HG02970 (cell line): Measurements from ENCODE around the gene MGP.

Source experiments
- ATAC-seq: cut with Tn5 transposase; IDR thresholded peaks from one replicate; pipeline ENCODE4 v1.9.1; 2021; ENCODE audit warnings: mild to moderate bottlenecking, moderate library complexity, moderate number of reproducible peaks; ENCODE audit not compliant: unreplicated experiment, low FRiP score

The MGP gene

GRCh38 chr12:14885718-14886221, at the start of gene MGP:
TSS of gene MGP (minus strand) at chr12:14885854. CDS start at chr12:14885791, 63 bp downstream.
- no peak for ATAC-seq

- no peak for ATAC-seq
These were observed 49.4 kb upstream of the MGP start for GRCh38 chr12:14935031-14935430.

- no peak for ATAC-seq
These were observed 48.9 kb upstream of the MGP start for GRCh38 chr12:14934511-14934910.

GRCh38 chr12:14931791-14932560, 46.3 kb upstream of the MGP start:
- no peak for ATAC-seq

GRCh38 chr12:14931359-14931758, 45.7 kb upstream of the MGP start:
- no peak for ATAC-seq

- ATAC-seq, result no peak
These were observed 44.6 kb upstream of the MGP start for GRCh38 chr12:14930299-14930698.

- ATAC-seq, result no peak
These were observed 43.3 kb upstream of the MGP start for GRCh38 chr12:14928931-14929330.

GRCh38 chr12:14927267-14927666, 41.6 kb upstream of the MGP start:
- ATAC-seq, result no peak

GRCh38 chr12:14924541-14924940, 38.9 kb upstream of the MGP start:
- ATAC-seq, result no peak

GRCh38 chr12:14923944-14924343, 38.3 kb upstream of the MGP start:
- ATAC-seq, result no peak

GRCh38 chr12:14921218-14921617, 35.6 kb upstream of the MGP start:
- no peak for ATAC-seq

- ATAC-seq, result no peak
These were observed 34.9 kb upstream of the MGP start for GRCh38 chr12:14920475-14921126.

- ATAC-seq, result no peak
These were observed 33.8 kb upstream of the MGP start for GRCh38 chr12:14919455-14919854.

GRCh38 chr12:14915736-14916135, 30.1 kb upstream of the MGP start:
- ATAC-seq, result no peak

- no peak for ATAC-seq
These were observed 27.7 kb upstream of the MGP start for GRCh38 chr12:14913381-14913781.

- ATAC-seq, result no peak
These were observed 25.5 kb upstream of the MGP start for GRCh38 chr12:14911131-14911530.

GRCh38 chr12:14910090-14910915, 24.6 kb upstream of the MGP start:
- ATAC-seq, result no peak

- no peak for ATAC-seq
These were observed 22.3 kb upstream of the MGP start for GRCh38 chr12:14907953-14908352.

GRCh38 chr12:14906114-14906513, 20.5 kb upstream of the MGP start:
- ATAC-seq, result no peak

- no peak for ATAC-seq
These were observed 19.8 kb upstream of the MGP start for GRCh38 chr12:14905269-14906004.
